Stimulated activated CD8-positive, alpha-beta memory T cell treated with anti-CD3 and anti-CD28 coated beads, Interleukin-12 subunit alpha, Interleukin-12 subunit beta, amount 100 ng/mL, for 4 hours (primary cell): ENCODE results near the gene MRPS23.

Experiments used
- DNase-seq: peaks from one replicate; pipeline ENCODE4 v3.0.0-alpha.2; 2020; ENCODE audit warnings: low read depth

MRPS23 gene

GRCh38 chr17:57879437-57880085, 29.7 kb upstream of the MRPS23 start:
- DNase-seq = no peak

- no peak for DNase-seq
Measured at GRCh38 chr17:57877803-57878377, 28.0 kb upstream of the MRPS23 start.

GRCh38 chr17:57876866-57877237, 27.0 kb upstream of the MRPS23 start:
- no peak for DNase-seq

GRCh38 chr17:57876023-57876865, 26.4 kb upstream of the MRPS23 start:
- DNase-seq = no peak

- DNase-seq = no peak
Measured at GRCh38 chr17:57875290-57876022, 25.6 kb upstream of the MRPS23 start.

GRCh38 chr17:57874434-57875289, 24.8 kb upstream of the MRPS23 start:
- DNase-seq = no peak

- no peak for DNase-seq
Measured at GRCh38 chr17:57874058-57874419, 24.2 kb upstream of the MRPS23 start.

- DNase-seq = no peak
Measured at GRCh38 chr17:57873261-57874057, 23.6 kb upstream of the MRPS23 start.

GRCh38 chr17:57872536-57872935, 22.7 kb upstream of the MRPS23 start:
- no peak for DNase-seq

- no peak for DNase-seq
Measured at GRCh38 chr17:57871863-57872262, 22.0 kb upstream of the MRPS23 start.

GRCh38 chr17:57871155-57871554, 21.3 kb upstream of the MRPS23 start:
- no peak for DNase-seq

GRCh38 chr17:57870283-57870635, 20.4 kb upstream of the MRPS23 start:
- DNase-seq = no peak

GRCh38 chr17:57869617-57870282, 19.9 kb upstream of the MRPS23 start:
- no peak for DNase-seq

- DNase-seq = no peak
Measured at GRCh38 chr17:57868910-57869616, 19.2 kb upstream of the MRPS23 start.

GRCh38 chr17:57868007-57868909, 18.4 kb upstream of the MRPS23 start:
- DNase-seq = no peak

- no peak for DNase-seq
Measured at GRCh38 chr17:57867126-57867525, 17.3 kb upstream of the MRPS23 start.

GRCh38 chr17:57866723-57867122, 16.9 kb upstream of the MRPS23 start:
- no peak for DNase-seq

GRCh38 chr17:57866319-57866718, 16.5 kb upstream of the MRPS23 start:
- DNase-seq = no peak

- no peak for DNase-seq
Measured at GRCh38 chr17:57864273-57864672, 14.4 kb upstream of the MRPS23 start.
